Sigmoid colon (tissue), 7 donors: ENCODE data around the gene TJP2. TPM values are rescaled to one million over a fixed set of nuclear protein-coding genes. Genes with fewer than 3 reads are reported as not detected.
A peak's percentile ranks its signal among the peaks of the same experiment; 100 is the strongest.

Source experiments
- DNase-seq: peaks from one replicate; pipeline ENCODE4 v3.0.0-alpha.2; 2019
- H3K27ac ChIP-seq, 4 donors: fragments of 200-600 bp; sonication (generic); one replicate each; pipeline ENCODE4 v1.5.1; 2016 to 2019; ENCODE audit warnings: mild to moderate bottlenecking in 1 of 4
- H3K27me3 ChIP-seq, 3 donors: fragments of 200-600 bp; sonication (generic); one replicate each; pipeline ENCODE4 v1.5.1; 2019; ENCODE audit warnings: mild to moderate bottlenecking in 1 of 3
- H3K36me3 ChIP-seq, 4 donors: fragments of 200-600 bp; sonication (generic); one replicate each; pipeline ENCODE4 v1.5.1; 2016 to 2019
- H3K4me1 ChIP-seq, 4 donors: fragments of 200-600 bp; sonication (generic); one replicate each; pipeline ENCODE4 v1.5.1; 2017 to 2019
- H3K4me3 ChIP-seq, 4 donors: fragments of 200-600 bp; sonication (generic); one replicate each; pipeline ENCODE4 v1.5.1; 2017 to 2019; ENCODE audit warnings: mild to moderate bottlenecking in 2 of 4, moderate library complexity in 1 of 4
- H3K9me3 ChIP-seq, 4 donors: fragments of 200-600 bp in 3 of 4; sonication (generic) in 3 of 4; one replicate each; pipeline versions ENCODE4 v1.5.1 to v1.6.1; 2013 to 2019
- EP300 ChIP-seq, 4 donors: sonication (generic); formaldehyde crosslinking; IDR thresholded peaks; one replicate each; pipeline ENCODE4 v1.6.1; 2017; ENCODE audit warnings: antibody characterized with exemption in 4 of 4
- POLR2A ChIP-seq, 2 donors: fragments of 450-650 bp; IDR thresholded peaks; one replicate each; pipeline ENCODE4 v1.6.1; 2016; ENCODE audit warnings: antibody characterized with exemption in 2 of 2, mild to moderate bottlenecking in 2 of 2, moderate library complexity in 2 of 2
- POLR2AphosphoS5 ChIP-seq, 4 donors: sonication (generic); formaldehyde crosslinking; IDR thresholded peaks; one replicate each; pipeline ENCODE4 v1.6.1; 2017; ENCODE audit warnings: antibody characterized with exemption in 4 of 4
- WGBS, 2 donors: extraction: QIAGEN DNeasy Blood & Tissue Kit; methylation state at CpG; one replicate each; pipeline ENCODE4 v1.1.7; 2013; 5-methylcytosine and 5-hydroxymethylcytosine counted together
- intact Hi-C: fragments of 100-400 bp; cut with DNase I; formaldehyde crosslinking; loops from one replicate; pipeline ENCODE4 v1.15.1; 2023
- polyA plus RNA-seq, 3 donors: library from polyadenylated mRNA; stranded (reverse); fragments of 200-250 nt; gene quantifications; one replicate each; pipeline ENCODE4 v1.2.3, GENCODE V29; 2013
- total RNA-seq, 4 donors: library from RNA; depleted of rRNA; stranded (reverse); fragments of >200 nt; gene quantifications; one replicate each; pipeline ENCODE4 v1.1.0, GENCODE V29; 2016
- TF ChIP-seq, protein P1 (sequence below), 4 experiments: fragments of 450-650 bp in 3 of 4; fragments of 200-600 bp in 1 of 4; IDR thresholded peaks; one replicate each; pipeline ENCODE4 v1.5.1; 2016 to 2019; ENCODE audit warnings: antibody characterized with exemption in 4 of 4, mild to moderate bottlenecking in 3 of 4, moderate library complexity in 2 of 4
- donor health status: healthy with polysubstance abuse.
- donor health status: Bipolar disorder and iron deficiency.
- donor health status: healthy.

TJP2 gene
- total and polyA plus RNA-seq, 7 donors: 16.1 to 46.5 (median 27.8) TPM

DNA sequence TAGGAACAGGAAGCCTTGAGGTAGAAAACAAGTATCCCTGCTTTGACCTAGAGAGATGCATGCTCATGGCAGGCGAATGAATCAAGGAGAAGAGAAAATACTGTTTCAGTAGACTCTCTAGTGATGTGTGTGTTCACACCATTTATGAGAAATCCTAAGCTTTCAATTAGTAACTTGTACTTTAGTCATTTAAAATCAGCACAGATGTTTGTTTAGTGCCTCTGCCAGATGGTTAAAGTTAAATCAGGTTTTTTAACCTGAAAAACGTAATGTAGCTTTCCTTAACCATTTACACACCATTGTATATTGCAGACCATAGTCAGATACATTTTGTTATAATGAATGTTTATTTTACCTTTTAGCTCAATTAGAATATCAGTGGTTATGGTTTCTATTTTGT lies 5.0 kb downstream of the TJP2 start:
- H3K27me3 ChIP-seq: no peaks in the 10 kb centered on the region
- no peak for DNase-seq
- 43 to 73% methylated on average over 2 of the region's 2 CpGs for WGBS, 2 donors
- no peaks in the 10 kb centered on the region for H3K36me3 ChIP-seq
- peaks cover 0 to 40% (median 22%) of the 10 kb centered on the region in 4 donors for H3K4me1 ChIP-seq
- no peak overlapping the region for H3K27ac ChIP-seq
- intact Hi-C loops: no loop called here
- TF ChIP-seq, protein P1, sequence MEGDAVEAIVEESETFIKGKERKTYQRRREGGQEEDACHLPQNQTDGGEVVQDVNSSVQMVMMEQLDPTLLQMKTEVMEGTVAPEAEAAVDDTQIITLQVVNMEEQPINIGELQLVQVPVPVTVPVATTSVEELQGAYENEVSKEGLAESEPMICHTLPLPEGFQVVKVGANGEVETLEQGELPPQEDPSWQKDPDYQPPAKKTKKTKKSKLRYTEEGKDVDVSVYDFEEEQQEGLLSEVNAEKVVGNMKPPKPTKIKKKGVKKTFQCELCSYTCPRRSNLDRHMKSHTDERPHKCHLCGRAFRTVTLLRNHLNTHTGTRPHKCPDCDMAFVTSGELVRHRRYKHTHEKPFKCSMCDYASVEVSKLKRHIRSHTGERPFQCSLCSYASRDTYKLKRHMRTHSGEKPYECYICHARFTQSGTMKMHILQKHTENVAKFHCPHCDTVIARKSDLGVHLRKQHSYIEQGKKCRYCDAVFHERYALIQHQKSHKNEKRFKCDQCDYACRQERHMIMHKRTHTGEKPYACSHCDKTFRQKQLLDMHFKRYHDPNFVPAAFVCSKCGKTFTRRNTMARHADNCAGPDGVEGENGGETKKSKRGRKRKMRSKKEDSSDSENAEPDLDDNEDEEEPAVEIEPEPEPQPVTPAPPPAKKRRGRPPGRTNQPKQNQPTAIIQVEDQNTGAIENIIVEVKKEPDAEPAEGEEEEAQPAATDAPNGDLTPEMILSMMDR (IDR thresholded peaks at IDR 0.05): no peak
- TF ChIP-seq EP300 (IDR thresholded peaks at IDR 0.05) (no peak), POLR2AphosphoS5 (IDR thresholded peaks at IDR 0.05) (no peak), POLR2A (IDR thresholded peaks at IDR 0.05) (no peak)
- H3K9me3 ChIP-seq: no peaks in the 10 kb centered on the region
- H3K4me3 ChIP-seq: no peak overlapping the region

DNA sequence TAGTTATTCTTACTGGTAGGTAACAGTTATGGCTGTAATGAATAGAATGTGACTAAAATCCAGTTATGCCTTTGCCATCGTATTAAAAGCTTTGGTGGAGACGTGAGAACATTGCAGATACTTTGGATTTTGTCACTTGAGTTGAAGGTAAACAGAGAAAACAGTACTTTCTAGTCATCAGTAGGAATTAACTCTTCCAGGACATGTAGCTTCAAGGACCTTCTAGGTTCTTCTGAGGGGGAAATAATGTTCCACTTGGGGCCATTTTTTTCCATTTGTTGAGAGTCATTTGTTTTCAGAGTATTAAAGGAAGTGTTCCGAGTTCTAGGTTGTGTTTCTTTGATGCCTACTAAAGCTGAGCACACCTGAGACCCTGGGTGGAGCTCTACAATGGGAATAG lies 6.1 kb downstream of the TJP2 start:
- no peak for DNase-seq
- no peaks in the 10 kb centered on the region for H3K27me3 ChIP-seq
- no peaks in the 10 kb centered on the region for H3K36me3 ChIP-seq
- TF ChIP-seq, protein P1 (IDR thresholded peaks at IDR 0.05): no peak
- TF ChIP-seq POLR2A (IDR thresholded peaks at IDR 0.05) (no peak), POLR2AphosphoS5 (IDR thresholded peaks at IDR 0.05) (no peak), EP300 (IDR thresholded peaks at IDR 0.05) (no peak)
- WGBS, 2 donors: 77 to 86% methylated on average over 3 of the region's 3 CpGs
- H3K27ac ChIP-seq: peak overlapping the region in 2 of 4 donors; percentile 0 to 80
- H3K4me3 ChIP-seq: no peak overlapping the region
- H3K9me3 ChIP-seq: no peaks in the 10 kb centered on the region
- intact Hi-C loops: loop anchor here (10.0 kb wide), 1 partner anchor 55 kb away; no protein-coding TSS in a partner anchor
- peaks cover 0 to 31% (median 28%) of the 10 kb centered on the region in 4 donors for H3K4me1 ChIP-seq

DNA sequence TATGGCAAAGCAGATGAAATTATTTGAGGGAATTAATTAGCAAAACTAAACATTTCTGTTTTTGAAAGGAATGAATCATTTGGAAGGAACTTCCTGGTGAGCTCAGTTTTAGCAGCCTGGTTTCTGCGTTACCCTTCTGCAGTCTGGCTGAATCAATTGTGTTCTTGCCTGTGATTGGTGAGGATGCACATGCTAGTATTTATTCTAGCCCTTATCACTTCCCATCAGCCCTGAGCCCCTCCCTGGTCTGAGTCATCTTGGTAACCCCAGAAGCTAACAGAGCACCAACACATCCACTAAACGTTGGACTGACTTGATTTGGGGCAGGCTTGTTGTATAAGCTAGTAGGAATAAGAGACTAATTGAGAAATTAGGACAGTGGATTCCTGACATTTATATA lies 6.6 kb downstream of the TJP2 start:
- no peak overlapping the region for H3K4me3 ChIP-seq
- WGBS, 2 donors: 6 to 31% methylated on average over 2 of the region's 2 CpGs
- intact Hi-C loops: loop anchor here (10.0 kb wide), 1 partner anchor 56 kb away; no protein-coding TSS in a partner anchor
- H3K36me3 ChIP-seq: no peaks in the 10 kb centered on the region
- H3K27ac ChIP-seq: peak overlapping the region in 2 of 4 donors; percentile 0 to 80
- DNase-seq: no peak
- H3K4me1 ChIP-seq: peaks cover 0 to 28% (median 27%) of the 10 kb centered on the region in 4 donors
- no peaks in the 10 kb centered on the region for H3K9me3 ChIP-seq
- H3K27me3 ChIP-seq: no peaks in the 10 kb centered on the region
- TF ChIP-seq EP300 (IDR thresholded peaks at IDR 0.05) (no peak), POLR2A (IDR thresholded peaks at IDR 0.05) (no peak), POLR2AphosphoS5 (IDR thresholded peaks at IDR 0.05) (peak in 1 of 4 donors; percentile 46)
- TF ChIP-seq, protein P1 (IDR thresholded peaks at IDR 0.05): no peak

DNA sequence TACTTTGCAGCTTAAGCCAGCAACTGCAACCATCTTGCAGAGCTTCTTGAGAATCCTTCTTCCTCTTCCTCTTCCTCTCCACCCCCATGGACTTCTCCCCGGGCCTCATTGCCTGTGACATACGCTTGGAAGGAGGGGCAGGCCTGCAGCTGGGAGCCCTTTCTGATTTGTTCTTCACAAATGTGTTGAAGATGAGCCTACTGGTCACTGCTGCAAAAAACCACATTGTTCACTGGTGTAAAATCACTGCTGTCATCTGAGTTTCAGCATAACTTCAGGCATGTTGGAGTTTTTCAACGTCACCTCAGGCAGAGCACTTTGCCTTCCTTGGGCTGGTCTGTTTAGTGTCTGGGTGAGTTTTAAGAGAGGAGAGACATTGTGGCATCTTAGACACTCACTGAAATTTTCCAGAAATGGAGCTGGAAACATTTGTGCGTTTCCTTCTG lies 7.9 kb downstream of the TJP2 start:
- Histone ChIP-seq H3K4me1 (peaks cover 0 to 38% (median 35%) of the 10 kb centered on the region in 4 donors), H3K9me3 (no peaks in the 10 kb centered on the region), H3K27me3 (no peaks in the 10 kb centered on the region), H3K27ac (peak overlapping the region; percentile 28 to 80 (median 56)), H3K4me3 (no peak overlapping the region), H3K36me3 (no peaks in the 10 kb centered on the region)
- no peak for DNase-seq
- 62 to 72% methylated on average over 4 of the region's 4 CpGs for WGBS, 2 donors
- TF ChIP-seq POLR2A (IDR thresholded peaks at IDR 0.05) (no peak), EP300 (IDR thresholded peaks at IDR 0.05) (peak in 1 of 4 donors; percentile 67), POLR2AphosphoS5 (IDR thresholded peaks at IDR 0.05) (peak; percentile 98 to 100 (median 100))
- TF ChIP-seq, protein P1 (IDR thresholded peaks at IDR 0.05): no peak
- intact Hi-C loops: loop anchor here (10.0 kb wide), 1 partner anchor 57 kb away; no protein-coding TSS in a partner anchor
